Epithelial cell of proximal tubule (primary cell): Measurements from ENCODE around the gene TMEM62. TPM values are rescaled to one million over a fixed set of nuclear protein-coding genes. Genes with fewer than 3 reads are reported as not detected.
"Not testable (repeated sequence)": the region's sequence is repeated elsewhere in the genome, so short reads cannot be mapped to it uniquely, and the experiment has no call there.

Experiments used
- DNase-seq: peaks from one replicate; pipeline ENCODE4 v3.0.0-alpha.2; 2011; ENCODE audit warnings: low read depth
- H3K4me3 ChIP-seq: 2 replicates; pipeline ENCODE4 v1.5.1; 2011; ENCODE audit warnings: low read depth, mild to moderate bottlenecking, low read length
- CTCF ChIP-seq: conservative IDR thresholded peaks from 2 replicates; pipeline ENCODE4 v1.5.1; 2012; ENCODE audit warnings: low read depth, mild to moderate bottlenecking, low read length
- total RNA-seq: library from RNA; depleted of rRNA; stranded (reverse); fragments of >200 nt; gene quantifications from 2 replicates; pipeline ENCODE4 v1.2.3, GENCODE V29; 2015

Gene TMEM62
- total RNA-seq, 1 donor from 2014 or later, result 22.6 TPM

DNA sequence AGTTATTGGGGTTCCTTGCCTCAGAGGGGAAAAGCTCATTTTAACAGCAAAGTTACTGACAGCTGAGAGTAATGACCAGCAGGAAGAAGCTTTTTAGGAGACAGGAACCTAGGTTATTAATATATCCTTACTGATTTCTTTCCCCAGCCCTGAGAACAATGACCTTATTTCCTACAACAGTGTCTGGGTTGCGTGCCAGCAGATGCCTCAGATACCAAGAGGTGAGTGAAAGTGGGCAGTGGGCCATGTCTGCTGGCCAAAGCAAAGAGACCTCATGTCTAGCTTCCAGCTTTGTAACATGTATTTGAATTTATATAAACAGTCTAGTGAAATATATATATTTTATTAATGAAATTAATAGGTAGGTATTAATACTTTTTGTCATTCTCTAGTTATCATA lies 56.8 kb downstream of the TMEM62 start:
- no peak for DNase-seq
- H3K4me3 ChIP-seq, result no peak overlapping the region
- no peak for TF ChIP-seq CTCF

- no peak for TF ChIP-seq CTCF
- no peak for DNase-seq
- H3K4me3 ChIP-seq, result no peak overlapping the region
Observed at GRCh38 chr15:43193710-43194109, 60.3 kb downstream of the TMEM62 start.

GRCh38 chr15:43194795-43195194 lies 61.4 kb downstream of the TMEM62 start:
- no peak overlapping the region for H3K4me3 ChIP-seq
- DNase-seq, result no peak
- TF ChIP-seq CTCF, result no peak

DNA sequence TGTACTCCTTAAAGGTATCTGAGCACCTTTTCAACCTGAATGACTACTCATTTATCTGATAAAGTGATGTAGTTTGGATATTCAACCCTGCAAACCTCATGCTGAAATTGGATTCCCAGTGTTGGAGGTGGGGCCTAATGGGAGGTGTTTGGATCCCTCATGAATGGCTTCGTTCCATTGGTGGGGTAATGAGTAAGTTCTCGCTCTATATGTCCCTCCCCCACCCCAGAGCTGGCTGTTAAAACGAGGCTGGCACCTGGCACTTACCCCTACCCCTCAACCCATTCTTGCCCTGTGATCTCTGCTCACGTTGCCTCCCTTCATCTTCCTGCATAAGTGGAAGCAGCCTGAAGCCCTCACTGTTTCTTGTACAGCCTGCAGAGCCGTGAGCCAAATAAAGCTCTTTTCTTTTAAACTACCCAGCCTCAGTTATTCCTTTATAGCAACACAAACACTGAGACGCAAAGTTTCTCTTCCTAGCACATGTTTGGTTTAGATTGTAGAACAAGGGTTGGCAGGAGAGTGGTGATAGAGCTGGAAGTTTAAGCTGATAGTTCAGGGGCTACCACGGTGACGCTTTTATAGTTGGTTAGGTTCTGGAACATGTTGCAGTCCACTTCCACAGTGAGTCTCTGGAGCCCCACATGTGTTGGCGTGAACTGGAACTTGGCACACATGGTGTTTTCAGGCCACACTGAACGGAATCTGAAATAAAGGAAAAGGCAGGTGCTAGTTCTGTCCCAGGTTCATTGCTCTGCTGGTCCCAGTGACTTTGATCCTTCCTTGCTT lies 63.6 kb downstream of the TMEM62 start:
- no peak for DNase-seq
- TF ChIP-seq CTCF, result no peak
- no peak overlapping the region for H3K4me3 ChIP-seq

GRCh38 chr15:43197773-43198172 lies 64.4 kb downstream of the TMEM62 start:
- DNase-seq, H3K4me3 ChIP-seq: not testable (repeated sequence)

DNA sequence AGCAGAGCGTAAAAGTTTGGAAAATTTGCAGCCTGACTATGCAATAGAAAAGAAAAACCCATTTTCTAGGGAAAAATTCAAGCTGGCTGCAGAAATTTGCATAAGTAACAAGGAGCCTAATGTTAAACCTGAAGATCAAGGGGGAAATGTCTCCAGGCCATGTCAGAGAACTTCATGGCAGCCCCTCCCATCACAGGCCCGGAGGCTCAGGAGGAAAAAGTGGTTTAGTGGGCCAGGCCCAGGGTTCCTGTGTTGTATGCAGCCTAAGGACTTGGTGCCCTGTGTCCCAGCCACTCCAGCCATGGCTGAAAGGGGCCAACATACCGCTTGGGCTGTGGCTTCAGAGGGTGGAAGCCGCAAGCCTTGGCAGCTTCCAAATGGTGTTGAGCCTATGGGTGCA lies 65.2 kb downstream of the TMEM62 start:
- not testable (repeated sequence) for DNase-seq, H3K4me3 ChIP-seq

- no peak for TF ChIP-seq CTCF
- no peak for DNase-seq
Observed at GRCh38 chr15:43198992-43199391, 65.6 kb downstream of the TMEM62 start.

GRCh38 chr15:43199945-43200488 lies 66.6 kb downstream of the TMEM62 start:
- no peak overlapping the region for H3K4me3 ChIP-seq
- DNase-seq, result no peak
- no peak for TF ChIP-seq CTCF

More at GRCh38 chr15:43198992-43199391, 65.6 kb downstream of the TMEM62 start:
- no peak overlapping the region for H3K4me3 ChIP-seq
